Left ventricle myocardium superior (tissue), 1 donor: ENCODE data around the gene AOPEP. TPM values are rescaled to one million over a fixed set of nuclear protein-coding genes. Genes with fewer than 3 reads are reported as not detected.

ENCODE experiments used
- ATAC-seq: fragments of 200-7000 bp; cut with Tn5 transposase; one replicate; pipeline ENCODE4 v1.9.1; 2020; ENCODE audit warnings: mild to moderate bottlenecking, moderate library complexity
- DNase-seq: peaks from one replicate; pipeline ENCODE4 v3.0.0-alpha.2; 2020
- intact Hi-C: fragments of 100-400 bp; cut with micrococcal nuclease; formaldehyde crosslinking; loops from one replicate; pipeline ENCODE4 v1.11.0; 2022
- total RNA-seq: library from RNA; stranded (reverse); fragmentation: NEBNext Ultra II Directional; extraction: Animal tissue kit (Norgen Biotek cat#: 25700); gene quantifications from one replicate; pipeline ENCODE4 v1.2.1, GENCODE V29; 2021
- donor health status: DM: no; HTN: yes; CAD: no; lungs with severe emphysema.

Gene AOPEP
- total RNA-seq, 1 donor from 2014 or later, result 161 TPM

GRCh38 chr9:94782355-94783101, 56.0 kb downstream of the AOPEP start:
- ATAC-seq, result peak; percentile 10

GRCh38 chr9:94783102-94783682, 56.7 kb downstream of the AOPEP start:
- DNase-seq, result peak; percentile 59

More at GRCh38 chr9:94782355-94783101, 56.0 kb downstream of the AOPEP start:
- intact Hi-C loops, result loop anchor here (5.0 kb wide), 2 partner anchors 225 to 350 kb away; no protein-coding TSS in a partner anchor
- no peak for DNase-seq

GRCh38 chr9:94783928-94784327, 57.4 kb downstream of the AOPEP start:
- DNase-seq, result no peak
- intact Hi-C loops, result loop anchor here (5.0 kb wide), 2 partner anchors 223 to 348 kb away; no protein-coding TSS in a partner anchor
- no peak for ATAC-seq

More at GRCh38 chr9:94783102-94783682, 56.7 kb downstream of the AOPEP start:
- intact Hi-C loops, result loop anchor here (5.0 kb wide), 2 partner anchors 224 to 349 kb away; no protein-coding TSS in a partner anchor
- peak; percentile 77 for ATAC-seq

- intact Hi-C loops, result no loop called here
- ATAC-seq (no peak), DNase-seq (no peak)
These were observed 59.0 kb downstream of the AOPEP start for GRCh38 chr9:94785215-94786169.

- intact Hi-C loops, result no loop called here
- DNase-seq, result no peak
- ATAC-seq, result no peak
These were observed 60.1 kb downstream of the AOPEP start for GRCh38 chr9:94786586-94786985.

GRCh38 chr9:94787266-94787665, 60.8 kb downstream of the AOPEP start:
- DNase-seq, result no peak
- intact Hi-C loops, result no loop called here
- ATAC-seq, result no peak

GRCh38 chr9:94788570-94789105, 62.1 kb downstream of the AOPEP start:
- ATAC-seq, result no peak
- DNase-seq, result no peak
- intact Hi-C loops, result no loop called here

- DNase-seq, result no peak
- ATAC-seq, result no peak
- intact Hi-C loops, result no loop called here
These were observed 64.9 kb downstream of the AOPEP start for GRCh38 chr9:94791435-94791834.

- intact Hi-C loops, result no loop called here
- no peak for DNase-seq
- peak; percentile 48 for ATAC-seq
These were observed 66.0 kb downstream of the AOPEP start for GRCh38 chr9:94792511-94792910.

GRCh38 chr9:94794476-94795167, 68.1 kb downstream of the AOPEP start:
- intact Hi-C loops, result no loop called here
- ATAC-seq (no peak), DNase-seq (no peak)

- intact Hi-C loops, result no loop called here
- ATAC-seq, result no peak
- no peak for DNase-seq
These were observed 70.2 kb downstream of the AOPEP start for GRCh38 chr9:94796687-94797086.

GRCh38 chr9:94798201-94798600, 71.7 kb downstream of the AOPEP start:
- DNase-seq (no peak), ATAC-seq (no peak)
- intact Hi-C loops, result no loop called here

GRCh38 chr9:94798708-94799107, 72.2 kb downstream of the AOPEP start:
- no peak for ATAC-seq
- intact Hi-C loops, result no loop called here

GRCh38 chr9:94799578-94800264, 73.2 kb downstream of the AOPEP start:
- DNase-seq (no peak), ATAC-seq (no peak)
- intact Hi-C loops, result loop anchor here (10.0 kb wide), 1 partner anchor 65 kb away; no protein-coding TSS in a partner anchor

More at GRCh38 chr9:94798708-94799107, 72.2 kb downstream of the AOPEP start:
- DNase-seq, result no peak

- ATAC-seq (peak; percentile 58), DNase-seq (no peak)
- intact Hi-C loops, result loop anchor here (10.0 kb wide), 1 partner anchor 64 kb away; no protein-coding TSS in a partner anchor
These were observed 74.1 kb downstream of the AOPEP start for GRCh38 chr9:94800424-94801117.

- intact Hi-C loops, result loop anchor here (10.0 kb wide), 1 partner anchor 64 kb away; no protein-coding TSS in a partner anchor
- ATAC-seq (peak; percentile 18), DNase-seq (no peak)
These were observed 74.7 kb downstream of the AOPEP start for GRCh38 chr9:94801234-94801633.

- DNase-seq (no peak), ATAC-seq (no peak)
- intact Hi-C loops, result loop anchor here (10.0 kb wide), 1 partner anchor 63 kb away; no protein-coding TSS in a partner anchor
These were observed 75.2 kb downstream of the AOPEP start for GRCh38 chr9:94801681-94802080.
